ENCODE data around the gene LYPD6B. TPM values are rescaled to one million over a fixed set of nuclear protein-coding genes. Genes with fewer than 3 reads are reported as not detected.

The LYPD6B gene
- polyA plus RNA-seq, 3 donors = not detected

DNA sequence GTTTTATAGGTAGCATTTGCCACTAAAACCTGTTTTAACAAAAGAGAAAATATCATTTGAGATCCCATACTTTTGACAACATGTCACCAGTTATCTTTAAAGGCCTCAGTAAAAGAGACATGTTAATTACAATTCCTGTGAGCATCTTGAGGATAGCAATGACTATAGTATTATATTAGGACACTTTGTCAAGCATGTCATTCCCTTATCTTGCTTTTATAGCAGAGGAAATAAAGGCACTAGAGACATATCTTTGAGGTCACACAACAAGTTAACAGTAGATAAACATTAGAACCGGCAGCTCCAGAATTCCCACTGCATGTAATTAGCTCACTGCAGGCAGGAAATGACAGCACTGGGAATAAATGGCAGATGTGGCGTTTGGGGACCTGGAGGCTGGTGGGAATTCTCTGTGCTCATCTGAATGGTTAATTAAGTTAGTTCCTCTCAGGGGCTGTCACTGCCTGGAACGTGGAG, 25.9 kb downstream of the LYPD6B start:
- 75% methylated on average over 2 of the region's 3 CpGs for WGBS (ENCODE audit: insufficient coverage)
- H3K79me2 ChIP-seq (ENCODE audit: insufficient read depth, low read length) = no peaks in the 10 kb centered on the region
- no peak overlapping the region for H2AFZ ChIP-seq (ENCODE audit: insufficient read depth, low read depth, low read length, poor library complexity, severe bottlenecking)
- no peaks in the 10 kb centered on the region for H4K20me1 ChIP-seq (ENCODE audit: insufficient read depth, low read length)
- intact Hi-C loops (cut with micrococcal nuclease) = no loop called here
- H3K9me3 Mint-ChIP-seq = peaks cover 0 to 1% (median 0%) of the 10 kb centered on the region in 7 donors
- H3K27me3 ChIP-seq (ENCODE audit: control insufficient read depth in 2 of 2, insufficient read depth in 2 of 2, low read length in 2 of 2) = no peaks in the 10 kb centered on the region
- H3K36me3 Mint-ChIP-seq = no peaks in the 10 kb centered on the region
- TF ChIP-seq, protein P1, sequence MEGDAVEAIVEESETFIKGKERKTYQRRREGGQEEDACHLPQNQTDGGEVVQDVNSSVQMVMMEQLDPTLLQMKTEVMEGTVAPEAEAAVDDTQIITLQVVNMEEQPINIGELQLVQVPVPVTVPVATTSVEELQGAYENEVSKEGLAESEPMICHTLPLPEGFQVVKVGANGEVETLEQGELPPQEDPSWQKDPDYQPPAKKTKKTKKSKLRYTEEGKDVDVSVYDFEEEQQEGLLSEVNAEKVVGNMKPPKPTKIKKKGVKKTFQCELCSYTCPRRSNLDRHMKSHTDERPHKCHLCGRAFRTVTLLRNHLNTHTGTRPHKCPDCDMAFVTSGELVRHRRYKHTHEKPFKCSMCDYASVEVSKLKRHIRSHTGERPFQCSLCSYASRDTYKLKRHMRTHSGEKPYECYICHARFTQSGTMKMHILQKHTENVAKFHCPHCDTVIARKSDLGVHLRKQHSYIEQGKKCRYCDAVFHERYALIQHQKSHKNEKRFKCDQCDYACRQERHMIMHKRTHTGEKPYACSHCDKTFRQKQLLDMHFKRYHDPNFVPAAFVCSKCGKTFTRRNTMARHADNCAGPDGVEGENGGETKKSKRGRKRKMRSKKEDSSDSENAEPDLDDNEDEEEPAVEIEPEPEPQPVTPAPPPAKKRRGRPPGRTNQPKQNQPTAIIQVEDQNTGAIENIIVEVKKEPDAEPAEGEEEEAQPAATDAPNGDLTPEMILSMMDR (IDR thresholded peaks at IDR 0.05) = no peak
- no peaks in the 10 kb centered on the region for H3K9me3 ChIP-seq (replicated peaks in 1 of 2; ENCODE audit: control insufficient read depth in 1 of 2, insufficient read depth in 1 of 2, low read length in 2 of 2)
- H3K4me3 Mint-ChIP-seq = no peak overlapping the region
- no peak for DNase-seq
- no peak overlapping the region for H3K27ac ChIP-seq (ENCODE audit: low read depth in 1 of 2, low read length in 2 of 2)
- peaks cover 0 to 3% (median 2%) of the 10 kb centered on the region in 3 donors for H3K27me3 Mint-ChIP-seq (ENCODE audit: low read depth in 3 of 3)
- H3K4me1 ChIP-seq (ENCODE audit: control insufficient read depth in 1 of 2, insufficient read depth in 2 of 2, low read length in 2 of 2) = peaks cover 0 to 4% of the 10 kb centered on the region in 2 donors
- no peaks in the 10 kb centered on the region for H3K36me3 ChIP-seq (replicated peaks in 1 of 2; ENCODE audit: control insufficient read depth in 1 of 2, insufficient read depth in 2 of 2, low read length in 2 of 2)
- no peak overlapping the region for H3K4me2 ChIP-seq (replicated peaks; ENCODE audit: extremely low read depth, low read length, poor library complexity, severe bottlenecking)
- peaks cover 9% of the 10 kb centered on the region for H3K4me1 Mint-ChIP-seq
- no peak overlapping the region for H3K9ac ChIP-seq (ENCODE audit: insufficient read depth, low read length, poor library complexity, severe bottlenecking)
- no peak overlapping the region for H3K27ac Mint-ChIP-seq
- H3K4me3 ChIP-seq (replicated peaks in 1 of 3; ENCODE audit: low read depth in 2 of 3, low read length in 3 of 3) = no peak overlapping the region

DNA sequence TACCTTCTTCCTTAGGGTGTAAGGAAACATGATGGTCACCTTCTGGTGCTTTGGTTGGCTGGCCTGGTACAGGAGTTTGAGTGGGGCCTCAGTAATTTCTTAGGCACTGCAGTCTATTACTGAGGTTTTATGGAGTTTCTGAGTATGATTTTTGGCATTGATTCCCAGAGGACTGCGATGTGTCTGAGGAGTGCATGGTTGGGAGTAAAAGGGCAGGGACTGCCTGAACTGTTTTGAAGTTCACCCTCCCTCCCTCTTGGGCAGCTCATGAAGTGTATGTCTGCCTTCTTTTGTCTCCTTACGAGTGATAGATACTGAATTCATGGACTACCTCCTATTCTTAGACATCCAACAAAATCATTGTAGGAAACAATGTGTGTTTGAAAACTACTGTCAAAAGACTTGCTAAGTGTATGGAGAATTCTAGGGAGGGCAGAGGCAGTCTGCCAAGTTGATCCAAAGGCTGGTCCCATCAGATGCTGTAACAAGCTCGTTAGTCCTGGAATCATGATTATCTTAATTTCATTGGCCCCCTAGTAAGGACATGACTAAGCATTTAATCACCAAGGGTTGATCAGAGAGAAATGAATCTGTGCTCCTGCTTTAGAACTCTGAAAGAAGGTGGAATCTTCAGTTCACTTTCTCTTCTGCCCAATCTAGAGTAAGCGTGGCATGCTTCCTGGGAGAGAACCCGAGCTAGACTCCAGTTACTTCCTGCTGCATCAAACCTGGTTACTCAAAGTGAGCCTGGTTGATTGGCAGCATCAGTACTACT, 26.5 kb downstream of the LYPD6B start:
- TF ChIP-seq, protein P1 (IDR thresholded peaks at IDR 0.05) = no peak
- Mint-ChIP-seq H3K36me3 (no peaks in the 10 kb centered on the region), H3K27me3 (ENCODE audit: low read depth in 3 of 3) (peaks cover 0 to 2% (median 0%) of the 10 kb centered on the region in 3 donors), H3K9me3 (peaks cover 0 to 1% (median 0%) of the 10 kb centered on the region in 7 donors), H3K4me1 (peaks cover 16% of the 10 kb centered on the region), H3K27ac (no peak overlapping the region), H3K4me3 (no peak overlapping the region)
- Histone ChIP-seq H3K27me3 (ENCODE audit: control insufficient read depth in 2 of 2, insufficient read depth in 2 of 2, low read length in 2 of 2) (no peaks in the 10 kb centered on the region), H3K4me3 (replicated peaks in 1 of 3; ENCODE audit: low read depth in 2 of 3, low read length in 3 of 3) (no peak overlapping the region), H3K79me2 (ENCODE audit: insufficient read depth, low read length) (no peaks in the 10 kb centered on the region), H3K36me3 (replicated peaks in 1 of 2; ENCODE audit: control insufficient read depth in 1 of 2, insufficient read depth in 2 of 2, low read length in 2 of 2) (no peaks in the 10 kb centered on the region), H2AFZ (ENCODE audit: insufficient read depth, low read depth, low read length, poor library complexity, severe bottlenecking) (no peak overlapping the region), H4K20me1 (ENCODE audit: insufficient read depth, low read length) (no peaks in the 10 kb centered on the region), H3K4me1 (ENCODE audit: control insufficient read depth in 1 of 2, insufficient read depth in 2 of 2, low read length in 2 of 2) (peaks cover 0 to 8% of the 10 kb centered on the region in 2 donors), H3K9ac (ENCODE audit: insufficient read depth, low read length, poor library complexity, severe bottlenecking) (no peak overlapping the region), H3K27ac (ENCODE audit: low read depth in 1 of 2, low read length in 2 of 2) (no peak overlapping the region), H3K9me3 (replicated peaks in 1 of 2; ENCODE audit: control insufficient read depth in 1 of 2, insufficient read depth in 1 of 2, low read length in 2 of 2) (no peaks in the 10 kb centered on the region), H3K4me2 (replicated peaks; ENCODE audit: extremely low read depth, low read length, poor library complexity, severe bottlenecking) (no peak overlapping the region)
- WGBS (ENCODE audit: insufficient coverage) = 67% methylated on average over 1 of the region's 5 CpGs
- intact Hi-C loops (cut with micrococcal nuclease) = no loop called here
- no peak for DNase-seq
